Activated CD8-positive, alpha-beta memory T cell treated with anti-CD3 and anti-CD28 coated beads for 48 hours (primary cell): ENCODE data around the gene UNG.

Source experiments
- DNase-seq, 3 experiments: peaks; one replicate each; pipeline ENCODE4 v3.0.0-alpha.2; 2020; ENCODE audit warnings: low read depth in 2 of 3, low spot score in 2 of 3

The UNG gene

GRCh38 chr12:109088818-109089217 is 8.6 kb upstream of the UNG start:
- DNase-seq: no peak

- no peak for DNase-seq
Observed at GRCh38 chr12:109089683-109090082, 7.7 kb upstream of the UNG start.

GRCh38 chr12:109092497-109093021 is 4.8 kb upstream of the UNG start:
- DNase-seq: no peak

- DNase-seq: peak; percentile 84 to 90 (median 85)
Observed at GRCh38 chr12:109093022-109093918, 4.1 kb upstream of the UNG start, which contains the start of gene ALKBH2. Gene ALKBH2, minus strand, starts transcription at chr12:109093472. Its CDS starts 686 bp downstream, at chr12:109092786.

- no peak for DNase-seq
Observed at GRCh38 chr12:109097140-109097434, 310 bp upstream of the UNG start.

- no peak for DNase-seq
Observed at GRCh38 chr12:109098183-109098604, 797 bp downstream of the UNG start.

GRCh38 chr12:109098651-109099050 is 1.3 kb downstream of the UNG start:
- DNase-seq: no peak

- no peak for DNase-seq
Observed at GRCh38 chr12:109099431-109100020, 2.1 kb downstream of the UNG start.

GRCh38 chr12:109100741-109101140 is 3.3 kb downstream of the UNG start:
- DNase-seq: no peak

GRCh38 chr12:109102491-109102890 is 5.1 kb downstream of the UNG start:
- no peak for DNase-seq

GRCh38 chr12:109105176-109105575 is 7.8 kb downstream of the UNG start:
- DNase-seq: no peak

GRCh38 chr12:109109746-109110350 is 12.5 kb downstream of the UNG start:
- DNase-seq: no peak

- peak in 1 of 3 experiments; percentile 18 for DNase-seq
Observed at GRCh38 chr12:109110988-109111495, 13.6 kb downstream of the UNG start.

- no peak for DNase-seq
Observed at GRCh38 chr12:109112720-109113465, 15.5 kb downstream of the UNG start.

- DNase-seq: no peak
Observed at GRCh38 chr12:109113661-109114321, 16.4 kb downstream of the UNG start.

- no peak for DNase-seq
Observed at GRCh38 chr12:109114644-109115043, 17.2 kb downstream of the UNG start.

- no peak for DNase-seq
Observed at GRCh38 chr12:109115404-109115757, 18.0 kb downstream of the UNG start.

- no peak for DNase-seq
Observed at GRCh38 chr12:109115758-109116610, 18.6 kb downstream of the UNG start, which contains the start of gene ACACB. Gene ACACB, plus strand, starts transcription at chr12:109116587. Its CDS starts 22,819 bp downstream, at chr12:109139406.

GRCh38 chr12:109116611-109116949 is 19.2 kb downstream of the UNG start:
- no peak for DNase-seq

- DNase-seq: no peak
Observed at GRCh38 chr12:109120095-109120494, 22.7 kb downstream of the UNG start.
